Bronchial epithelial cell (primary cell): Measurements from ENCODE around the gene LPGAT1. TPM values are rescaled to one million over a fixed set of nuclear protein-coding genes. Genes with fewer than 3 reads are reported as not detected.

Source experiments
- DNase-seq: peaks from one replicate; pipeline ENCODE4 v3.0.0-alpha.2; 2010; ENCODE audit warnings: low read depth
- FAIRE-seq: peaks from 2 replicates; lab custom pipeline; 2011; peaks lifted over from hg19 to GRCh38; lab: Jason Lieb, UNC
- H3K27me3 ChIP-seq: 2 replicates; pipeline ENCODE4 v1.5.1; 2011; ENCODE audit warnings: low read length; ENCODE audit not compliant: control insufficient read depth, insufficient read depth
- H3K36me3 ChIP-seq: 2 replicates; pipeline ENCODE4 v1.5.1; 2011; ENCODE audit warnings: low read length; ENCODE audit not compliant: control insufficient read depth, insufficient read depth
- H3K4me3 ChIP-seq: 2 replicates; pipeline ENCODE4 v1.5.1; 2011; ENCODE audit warnings: mild to moderate bottlenecking, low read depth, low read length, control low read depth
- total RNA-seq: library from RNA; depleted of rRNA; stranded (reverse); fragments of >200 nt; gene quantifications from 2 replicates; pipeline ENCODE4 v1.2.1, GENCODE V29; 2014
- TF ChIP-seq, protein P1 (sequence below): IDR thresholded peaks from 2 replicates; pipeline ENCODE4 v1.5.1; 2011; ENCODE audit warnings: mild to moderate bottlenecking, moderate library complexity, low read length, control low read depth, inconsistent platforms; ENCODE audit not compliant: insufficient read depth, severe bottlenecking

Gene LPGAT1
- total RNA-seq, 1 donor from 2014 or later = 27.1 TPM

DNA sequence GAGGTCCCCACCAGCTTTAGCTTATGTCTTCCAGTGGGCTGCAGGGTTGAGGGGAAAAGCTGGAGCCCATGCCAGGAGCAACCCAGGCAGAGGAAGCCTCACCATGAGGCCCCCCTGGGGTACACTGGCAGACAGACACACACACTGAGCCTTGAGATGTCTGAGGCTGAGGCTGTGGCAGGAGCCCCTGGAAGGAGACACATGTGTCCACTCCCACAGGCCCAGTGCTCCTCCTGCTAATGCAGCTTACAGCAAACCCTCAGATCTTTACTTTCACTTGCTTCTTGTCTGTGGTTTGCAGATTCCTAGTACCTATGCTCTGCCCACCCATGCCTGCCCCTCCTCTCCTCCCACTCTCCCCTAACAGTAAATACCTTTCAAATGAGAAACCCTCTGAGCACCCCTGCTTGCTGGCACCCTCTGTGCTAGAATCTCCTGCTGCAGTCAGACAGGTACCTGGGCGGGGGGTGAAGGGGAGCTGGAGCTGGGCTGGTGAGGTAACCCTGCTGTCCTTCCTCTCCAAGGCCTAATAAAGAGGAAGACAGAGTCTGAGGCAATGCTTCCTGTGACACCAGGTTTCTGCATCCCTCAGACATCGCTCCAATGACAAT lies 91.8 kb downstream of the LPGAT1 start:
- TF ChIP-seq, protein P1, sequence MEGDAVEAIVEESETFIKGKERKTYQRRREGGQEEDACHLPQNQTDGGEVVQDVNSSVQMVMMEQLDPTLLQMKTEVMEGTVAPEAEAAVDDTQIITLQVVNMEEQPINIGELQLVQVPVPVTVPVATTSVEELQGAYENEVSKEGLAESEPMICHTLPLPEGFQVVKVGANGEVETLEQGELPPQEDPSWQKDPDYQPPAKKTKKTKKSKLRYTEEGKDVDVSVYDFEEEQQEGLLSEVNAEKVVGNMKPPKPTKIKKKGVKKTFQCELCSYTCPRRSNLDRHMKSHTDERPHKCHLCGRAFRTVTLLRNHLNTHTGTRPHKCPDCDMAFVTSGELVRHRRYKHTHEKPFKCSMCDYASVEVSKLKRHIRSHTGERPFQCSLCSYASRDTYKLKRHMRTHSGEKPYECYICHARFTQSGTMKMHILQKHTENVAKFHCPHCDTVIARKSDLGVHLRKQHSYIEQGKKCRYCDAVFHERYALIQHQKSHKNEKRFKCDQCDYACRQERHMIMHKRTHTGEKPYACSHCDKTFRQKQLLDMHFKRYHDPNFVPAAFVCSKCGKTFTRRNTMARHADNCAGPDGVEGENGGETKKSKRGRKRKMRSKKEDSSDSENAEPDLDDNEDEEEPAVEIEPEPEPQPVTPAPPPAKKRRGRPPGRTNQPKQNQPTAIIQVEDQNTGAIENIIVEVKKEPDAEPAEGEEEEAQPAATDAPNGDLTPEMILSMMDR = no peak
- no peaks in the 10 kb centered on the region for H3K36me3 ChIP-seq
- H3K27me3 ChIP-seq = no peaks in the 10 kb centered on the region
- H3K4me3 ChIP-seq = no peak overlapping the region
- DNase-seq (peak; percentile 18), FAIRE-seq (no peak)

DNA sequence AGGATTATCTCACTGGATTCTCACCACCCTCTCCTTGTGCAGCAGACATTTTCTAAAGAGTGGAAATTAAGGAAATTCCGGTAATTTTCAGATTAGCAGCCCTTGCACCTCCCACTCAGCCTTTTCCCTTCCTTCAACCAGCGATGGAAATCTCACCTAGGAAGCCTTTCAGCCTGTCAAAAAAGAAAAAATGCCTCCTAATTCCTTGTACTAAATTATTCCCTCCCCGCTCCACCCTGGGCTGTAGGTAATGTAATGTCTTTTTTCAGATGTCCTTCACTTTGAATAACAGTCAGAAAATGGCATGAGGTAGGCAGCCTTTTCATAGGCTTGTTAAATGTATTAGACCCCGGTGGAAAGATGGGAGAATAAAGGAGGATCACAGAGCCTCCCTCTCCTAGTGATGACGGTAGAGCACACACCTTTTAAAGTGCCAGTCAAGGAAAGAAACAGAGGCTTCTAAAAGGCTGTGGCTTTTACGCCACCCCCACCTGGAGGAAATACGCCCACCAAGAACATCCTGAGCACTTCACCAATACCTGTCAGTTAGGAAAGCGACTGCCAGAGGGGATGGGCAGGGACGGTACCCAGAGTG lies 92.4 kb downstream of the LPGAT1 start:
- Histone ChIP-seq H3K36me3 (no peaks in the 10 kb centered on the region), H3K4me3 (no peak overlapping the region), H3K27me3 (no peaks in the 10 kb centered on the region)
- FAIRE-seq (no peak), DNase-seq (no peak)
- TF ChIP-seq, protein P1 = no peak

DNA sequence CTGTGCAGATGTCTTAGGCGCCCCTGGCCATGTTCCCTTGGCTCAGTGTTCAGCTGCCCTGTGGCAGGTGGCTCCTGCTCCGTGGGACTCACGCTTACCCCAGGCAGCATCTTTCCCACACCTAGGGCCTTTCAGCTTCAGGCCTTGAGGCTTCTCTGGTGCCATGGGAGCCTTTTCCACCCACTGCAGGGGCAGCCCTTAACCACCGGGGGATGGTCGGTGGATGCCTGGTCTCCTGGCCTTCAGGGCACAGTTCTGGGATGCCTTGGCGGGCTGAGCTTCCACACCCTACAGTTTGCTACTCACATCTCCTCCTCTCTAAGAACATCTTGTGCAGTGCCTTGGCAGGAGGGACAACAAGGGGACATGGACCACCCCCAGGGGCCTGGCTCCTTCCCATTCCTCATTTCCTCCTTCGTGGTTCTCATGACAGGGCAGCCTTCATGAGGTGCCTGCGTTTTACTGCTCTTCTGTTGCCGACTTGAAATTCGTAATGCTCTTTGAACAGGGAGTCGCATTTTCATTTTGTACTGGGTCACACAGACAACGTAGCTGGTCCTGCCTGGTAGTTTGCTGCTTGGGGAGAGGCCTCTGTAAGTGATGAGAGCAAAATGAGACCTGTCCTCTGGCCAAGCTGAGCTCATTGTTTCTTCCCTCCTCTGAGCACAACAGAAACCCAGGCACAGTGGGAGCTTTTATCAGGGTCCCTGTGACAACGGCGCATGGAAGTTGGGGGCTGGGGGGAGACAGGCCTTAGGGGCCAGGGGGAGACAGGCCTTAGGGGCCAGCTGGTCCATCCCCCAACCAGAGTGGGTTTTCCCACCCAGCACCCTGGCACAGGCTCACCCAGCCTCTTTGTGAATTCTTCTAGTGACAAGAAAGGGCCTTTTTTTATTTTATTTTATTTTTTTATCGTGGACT lies 93.2 kb downstream of the LPGAT1 start:
- Histone ChIP-seq H3K27me3 (no peaks in the 10 kb centered on the region), H3K36me3 (no peaks in the 10 kb centered on the region), H3K4me3 (no peak overlapping the region)
- TF ChIP-seq, protein P1 = no peak
- FAIRE-seq (no peak), DNase-seq (no peak)

DNA sequence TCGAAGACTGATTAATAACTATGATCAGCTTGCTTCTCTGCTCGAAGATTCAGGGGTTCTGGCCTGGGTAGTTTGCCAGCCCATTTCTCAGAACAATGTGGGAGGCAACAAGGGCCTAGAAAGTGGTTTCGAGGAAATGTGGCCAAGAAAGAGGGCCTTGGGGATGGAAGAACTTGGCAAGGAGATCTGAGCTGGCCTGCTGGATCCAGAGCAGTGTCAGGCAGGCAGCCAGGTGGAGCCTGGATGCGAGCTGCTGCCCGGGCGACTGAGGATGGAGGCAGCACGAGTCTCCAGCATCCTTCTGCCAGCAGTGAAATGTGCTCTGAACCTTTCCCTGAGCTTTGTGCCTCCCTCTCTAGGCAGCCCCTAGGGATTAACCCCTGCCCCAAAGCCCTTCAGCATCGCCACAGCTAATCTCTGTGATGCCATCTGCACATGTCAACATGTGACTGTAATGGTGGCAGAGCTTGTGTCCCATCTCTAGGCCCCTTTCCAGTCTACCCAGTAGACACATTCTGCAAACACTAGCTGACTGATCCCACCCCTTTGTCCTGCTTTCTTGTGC lies 94.1 kb downstream of the LPGAT1 start:
- no peaks in the 10 kb centered on the region for H3K27me3 ChIP-seq
- TF ChIP-seq, protein P1 = no peak
- DNase-seq (no peak), FAIRE-seq (no peak)
- H3K4me3 ChIP-seq = no peak overlapping the region
- no peaks in the 10 kb centered on the region for H3K36me3 ChIP-seq

DNA sequence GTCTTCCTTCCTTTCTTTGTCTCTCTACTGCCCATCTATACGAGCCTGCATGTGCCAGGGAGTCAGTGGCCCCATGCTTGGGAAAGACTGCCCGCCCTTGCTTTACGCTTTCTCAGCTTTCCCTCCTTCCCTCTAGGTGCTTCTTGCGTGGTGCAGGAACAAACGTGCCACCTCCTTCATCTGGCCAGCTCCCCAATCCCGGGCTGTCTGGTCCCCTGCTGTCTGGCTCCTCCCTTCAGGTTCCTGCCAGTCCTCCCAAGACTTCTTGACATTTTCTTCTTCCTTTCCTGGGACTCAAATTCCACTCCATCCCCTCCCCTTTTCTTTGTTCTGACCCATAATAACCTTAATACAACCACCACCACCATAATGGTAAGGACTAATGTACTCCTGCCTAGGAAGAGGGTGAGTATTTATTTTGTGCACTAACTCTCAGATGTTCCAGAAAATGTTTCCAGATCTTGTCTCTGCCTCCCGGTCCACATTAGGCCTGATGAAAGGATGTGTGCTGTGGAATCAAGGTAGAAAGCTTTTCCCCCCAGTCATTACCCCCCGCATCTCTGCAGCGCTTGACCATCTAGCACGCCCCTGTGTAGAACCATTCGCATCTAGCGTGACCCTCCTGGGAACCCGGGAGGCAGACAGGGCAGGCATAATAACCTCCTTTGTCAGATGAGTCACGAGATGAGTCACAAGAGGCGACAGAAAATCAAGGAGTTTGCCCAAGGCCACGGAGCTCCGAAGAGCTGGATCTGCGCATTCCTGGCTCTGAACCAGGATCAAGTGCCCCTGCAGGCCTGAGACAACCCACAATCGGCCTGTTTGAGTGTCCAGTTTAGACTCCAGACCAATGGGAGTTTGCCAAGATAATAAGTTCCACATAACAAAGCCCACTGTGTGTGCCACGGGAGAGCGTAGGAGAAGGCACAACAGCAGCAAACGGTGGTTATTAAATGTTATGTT lies 95.1 kb downstream of the LPGAT1 start:
- Histone ChIP-seq H3K36me3 (no peaks in the 10 kb centered on the region), H3K27me3 (no peaks in the 10 kb centered on the region), H3K4me3 (no peak overlapping the region)
- DNase-seq = peak; percentile 74
- FAIRE-seq = no peak
- TF ChIP-seq, protein P1 = no peak
